ENCODE measurements around the gene PAOX. TPM values are rescaled to one million over a fixed set of nuclear protein-coding genes. Genes with fewer than 3 reads are reported as not detected.

The PAOX gene
- total RNA-seq, 1 donor, result 1.9 TPM

Other genes starting within 250 kb of the PAOX start
- gene KNDC1, start 219.0 kb upstream of the PAOX start, total RNA-seq, result 0.94 TPM
- gene UTF1, start 149.0 kb upstream of the PAOX start, total RNA-seq, result not detected
- 2.0 TPM for gene VENTX, start 141.4 kb upstream of the PAOX start, total RNA-seq
- gene ADAM8, start 102.4 kb upstream of the PAOX start, total RNA-seq, result 84.9 TPM
- 54.9 TPM for gene TUBGCP2, start 70.4 kb upstream of the PAOX start, total RNA-seq
- gene ZNF511, start 70.3 kb upstream of the PAOX start, total RNA-seq, result 16.8 TPM
- 0.73 TPM for gene CALY, start 42.4 kb upstream of the PAOX start, total RNA-seq
- not detected for gene PRAP1, start 31.9 kb upstream of the PAOX start, total RNA-seq
- 7.1 TPM for gene FUOM, start 21.2 kb upstream of the PAOX start, total RNA-seq
- gene ECHS1, start 5.9 kb upstream of the PAOX start, total RNA-seq, result 13.5 TPM
- 14.9 TPM for gene MTG1, start 14.9 kb downstream of the PAOX start, total RNA-seq
- gene SPRN, start 45.4 kb downstream of the PAOX start, total RNA-seq, result under 0.01 TPM
- gene SCART1, start 74.7 kb downstream of the PAOX start, total RNA-seq, result 1.5 TPM
- gene CYP2E1, start 148.1 kb downstream of the PAOX start, total RNA-seq, result 0.42 TPM
- not detected for gene SYCE1, start 186.3 kb downstream of the PAOX start, total RNA-seq
- not detected for gene FRG2B, start 247.5 kb downstream of the PAOX start, total RNA-seq

All from mononuclear cell (primary cell).